Left lobe of liver (tissue), 2 donors: ENCODE measurements around the gene ZSCAN18. TPM values are rescaled to one million over a fixed set of nuclear protein-coding genes. Genes with fewer than 3 reads are reported as not detected.

ENCODE experiments used
- ATAC-seq: fragments of 200-7000 bp; cut with Tn5 transposase; one replicate; pipeline ENCODE4 v1.9.1; 2020; ENCODE audit warnings: mild to moderate bottlenecking, moderate library complexity
- DNase-seq: peaks from one replicate; pipeline ENCODE4 v3.0.0-alpha.2; 2020; ENCODE audit warnings: low spot score
- total RNA-seq: library from RNA; stranded (reverse); gene quantifications from one replicate; pipeline ENCODE4 v1.2.1, GENCODE V29; 2021
- donor health status: DM: no; HTN: no; CAD: no; lungs with moderate emphysema.
- donor health status: DM: no; HTN: yes; CAD: no.

Gene ZSCAN18
- total RNA-seq, 1 donor from 2014 or later = 15.4 TPM

DNA sequence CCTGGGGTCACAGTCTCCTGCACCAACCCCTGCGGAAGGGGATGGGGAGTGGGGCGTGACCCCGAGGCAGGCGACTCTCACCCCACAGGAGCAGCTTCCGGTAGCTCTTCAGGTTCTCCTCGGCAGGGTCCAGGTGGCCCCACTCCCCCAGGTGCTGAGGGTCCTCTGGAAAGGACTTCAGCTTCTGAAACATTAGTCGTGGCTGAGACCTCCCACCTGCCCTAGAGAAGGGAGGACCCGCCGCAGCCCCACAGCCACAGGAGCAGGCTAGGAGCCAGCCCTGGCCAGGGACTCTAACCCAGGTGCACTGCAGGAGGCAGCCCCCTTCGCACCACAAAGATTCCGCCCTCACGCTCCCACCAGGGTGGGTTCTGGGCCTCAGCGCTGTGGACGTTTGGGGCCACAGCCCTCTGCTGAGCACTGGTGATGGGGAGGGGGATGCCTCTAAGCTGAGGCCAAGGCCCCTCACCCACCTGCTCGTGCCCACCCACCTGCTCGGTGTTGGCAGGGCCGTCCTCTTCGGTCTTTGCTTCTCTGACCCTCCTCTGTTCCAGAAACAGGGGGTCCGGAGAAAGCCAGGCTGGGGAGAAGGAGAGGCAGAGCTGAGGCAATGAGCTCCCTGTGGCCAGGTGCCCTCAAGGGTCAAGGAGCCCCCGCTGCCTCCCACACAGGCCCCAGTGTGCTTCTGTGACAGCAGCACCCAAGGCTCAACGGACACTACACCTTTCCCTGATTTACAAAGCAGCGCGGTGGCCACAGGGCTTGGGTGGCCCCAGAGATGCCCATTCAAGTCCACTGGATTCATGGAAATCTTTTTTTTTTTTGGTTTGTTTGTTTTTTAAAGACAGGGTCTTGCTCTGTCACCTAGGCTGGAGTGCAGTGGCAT, 11.0 kb downstream of the ZSCAN18 start:
- ATAC-seq = no peak
- no peak for DNase-seq

DNA sequence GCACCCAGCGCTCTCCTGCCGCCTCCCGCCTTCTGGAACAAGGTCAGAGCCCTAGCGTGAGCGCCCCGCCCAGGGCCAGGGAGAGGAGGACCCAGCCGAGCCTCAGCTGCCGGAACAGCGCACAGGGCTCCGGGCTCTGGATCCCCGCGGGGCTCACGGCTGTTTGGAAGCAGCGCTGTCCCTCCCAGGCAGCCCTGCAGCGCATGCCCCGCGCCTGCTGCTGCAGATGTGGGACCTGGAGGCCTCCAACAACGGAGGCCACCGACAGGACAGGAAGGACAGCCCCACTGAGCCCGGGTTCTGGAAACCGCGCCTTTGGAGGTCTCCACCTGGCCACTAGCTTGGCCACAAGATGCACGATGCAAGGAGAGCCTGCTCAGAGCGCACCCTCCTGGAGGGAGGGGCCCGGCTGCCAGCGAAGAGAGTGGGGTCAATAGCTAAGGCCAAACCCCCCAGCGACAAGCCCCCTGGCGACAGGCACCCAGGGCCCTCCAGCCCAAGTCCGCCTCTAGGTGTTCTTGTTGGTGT, 12.6 kb downstream of the ZSCAN18 start:
- no peak for DNase-seq
- no peak for ATAC-seq

DNA sequence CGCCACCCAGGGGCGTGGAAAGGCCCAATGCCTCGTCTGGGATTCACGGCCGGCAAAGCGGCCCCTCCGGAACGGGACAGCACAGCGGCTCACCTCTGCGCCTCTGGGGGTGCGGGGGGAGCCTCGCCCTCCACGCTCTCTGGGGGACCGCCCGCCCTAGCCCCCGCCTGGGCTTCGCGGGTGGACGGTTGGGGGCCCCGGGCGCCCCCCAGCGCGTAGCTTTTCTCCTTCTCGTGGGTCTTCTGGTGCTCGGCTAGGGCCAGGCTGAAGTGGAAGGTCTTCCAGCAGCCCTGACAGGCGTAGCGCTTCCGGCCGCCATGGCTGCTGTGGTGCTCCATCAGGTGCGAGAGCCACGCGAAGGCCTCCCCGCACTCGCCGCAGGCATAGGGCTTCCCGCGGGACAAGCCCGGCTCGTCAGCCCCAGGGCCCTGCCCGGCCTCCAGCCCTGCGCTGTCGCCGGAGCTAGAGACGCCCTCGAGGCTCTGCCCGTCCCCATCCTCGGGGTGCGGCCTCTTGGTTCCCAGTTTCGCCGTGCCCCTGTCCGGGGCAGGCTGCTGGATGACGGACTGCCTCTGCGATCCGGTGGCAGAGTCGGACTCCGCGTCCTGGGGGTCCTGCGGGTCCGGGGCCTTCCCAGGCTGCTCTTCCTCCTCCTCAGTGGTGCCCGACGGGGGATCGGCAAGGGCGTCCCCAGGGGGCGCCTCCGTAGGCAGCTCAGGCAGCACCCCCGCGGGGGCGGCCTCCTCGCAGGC, 13.3 kb downstream of the ZSCAN18 start:
- DNase-seq (no peak), ATAC-seq (no peak)

DNA sequence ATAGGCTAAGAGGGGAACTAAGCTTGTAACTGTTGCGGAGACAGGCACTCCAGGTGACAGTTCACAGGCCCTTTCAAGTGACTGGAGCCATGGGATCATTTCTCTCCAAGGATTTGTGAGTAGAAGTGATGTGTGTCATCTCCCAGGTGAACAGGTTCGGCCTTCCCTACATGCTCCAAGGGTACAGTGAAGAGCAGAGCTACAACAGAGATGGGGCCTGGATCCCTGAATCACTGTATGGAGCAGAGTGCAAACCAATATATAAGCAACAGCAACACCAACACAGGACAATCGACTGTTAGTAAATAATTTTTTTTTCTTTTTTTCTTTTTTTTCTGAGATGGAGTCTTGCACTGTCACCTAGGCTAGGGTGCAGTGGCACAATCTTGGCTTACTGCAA, 15.0 kb downstream of the ZSCAN18 start:
- DNase-seq = no peak

DNA sequence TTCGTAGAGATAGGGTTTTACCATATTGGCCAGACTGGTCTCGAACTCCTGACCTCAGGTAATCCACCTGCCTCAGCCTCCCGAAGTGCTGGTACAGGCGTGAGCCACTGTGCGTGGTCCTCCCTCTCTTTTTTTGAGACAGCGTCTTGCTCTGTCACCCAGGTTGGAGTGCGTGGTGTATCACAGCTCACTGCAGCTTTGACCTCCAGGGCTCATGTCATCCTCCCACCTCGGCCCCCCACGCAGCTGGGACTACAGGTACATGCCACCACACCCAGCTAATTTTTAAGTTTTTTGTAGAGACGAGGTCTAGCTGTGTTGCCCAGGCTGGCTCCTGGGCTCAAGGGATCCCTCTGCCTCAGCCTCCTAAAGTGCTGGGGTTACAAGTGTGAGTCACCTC, 18.2 kb downstream of the ZSCAN18 start:
- ATAC-seq (no peak), DNase-seq (no peak)

More for the DNA sequence above, 15.0 kb downstream of the ZSCAN18 start:
- no peak for ATAC-seq

DNA sequence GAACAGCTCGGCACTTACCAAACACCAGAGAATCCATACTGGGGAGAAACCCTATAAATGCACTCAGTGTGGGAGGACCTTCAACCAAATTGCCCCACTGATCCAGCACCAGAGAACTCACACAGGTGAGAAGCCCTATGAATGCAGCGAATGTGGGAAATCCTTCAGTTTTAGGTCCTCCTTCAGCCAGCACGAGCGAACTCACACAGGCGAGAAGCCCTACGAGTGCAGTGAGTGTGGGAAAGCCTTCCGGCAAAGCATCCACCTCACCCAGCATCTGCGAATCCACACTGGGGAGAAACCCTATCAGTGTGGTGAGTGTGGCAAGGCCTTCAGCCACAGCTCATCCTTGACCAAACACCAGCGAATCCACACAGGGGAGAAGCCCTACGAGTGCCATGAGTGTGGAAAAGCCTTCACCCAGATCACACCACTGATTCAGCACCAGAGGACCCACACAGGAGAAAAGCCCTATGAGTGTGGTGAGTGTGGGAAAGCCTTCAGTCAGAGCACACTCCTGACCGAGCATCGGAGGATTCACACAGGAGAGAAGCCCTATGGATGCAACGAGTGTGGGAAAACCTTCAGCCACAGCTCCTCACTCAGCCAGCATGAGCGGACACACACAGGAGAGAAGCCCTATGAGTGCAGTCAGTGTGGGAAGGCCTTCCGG, 30.7 kb downstream of the ZSCAN18 start:
- DNase-seq (no peak), ATAC-seq (no peak)

DNA sequence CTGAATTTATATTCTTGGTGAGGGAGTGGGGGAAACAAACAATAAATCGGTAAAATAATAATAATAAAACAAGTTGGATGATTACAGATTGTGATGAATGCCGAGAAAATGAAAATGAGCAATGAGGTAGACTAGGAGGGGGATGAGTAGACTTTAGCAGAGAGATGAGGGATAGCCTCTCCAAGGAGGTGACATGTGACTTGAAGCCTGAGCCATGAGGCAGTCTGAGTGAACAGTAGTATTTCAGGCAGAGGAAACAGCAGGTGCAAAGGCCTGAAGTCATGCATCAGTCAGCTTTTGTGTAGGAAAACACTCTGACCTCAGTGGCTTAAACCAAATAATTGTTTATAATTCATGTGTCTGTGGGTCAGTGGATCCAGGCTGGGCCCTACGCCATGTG, 34.3 kb downstream of the ZSCAN18 start:
- DNase-seq = no peak
- ATAC-seq = no peak

DNA sequence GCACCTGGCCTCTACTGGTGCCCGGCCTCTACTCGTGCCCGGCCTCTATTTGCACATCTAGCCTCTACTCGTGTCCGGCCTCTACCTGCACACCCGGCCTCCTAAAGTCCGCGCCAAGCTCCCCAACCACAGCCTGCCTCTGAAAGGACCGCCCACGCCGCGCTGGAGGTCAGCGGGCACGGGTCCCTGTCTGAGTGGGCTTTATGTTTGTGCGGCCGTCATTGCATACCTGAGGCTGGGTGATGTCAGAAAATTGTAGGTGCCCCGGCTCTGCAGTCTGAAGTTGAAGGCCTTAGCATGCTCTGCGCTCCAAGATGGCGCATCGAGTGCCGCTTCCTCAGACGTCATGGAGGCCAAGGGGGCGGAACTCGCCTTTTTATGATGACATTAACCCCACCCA, 37.8 kb downstream of the ZSCAN18 start:
- no peak for DNase-seq
- ATAC-seq = no peak

DNA sequence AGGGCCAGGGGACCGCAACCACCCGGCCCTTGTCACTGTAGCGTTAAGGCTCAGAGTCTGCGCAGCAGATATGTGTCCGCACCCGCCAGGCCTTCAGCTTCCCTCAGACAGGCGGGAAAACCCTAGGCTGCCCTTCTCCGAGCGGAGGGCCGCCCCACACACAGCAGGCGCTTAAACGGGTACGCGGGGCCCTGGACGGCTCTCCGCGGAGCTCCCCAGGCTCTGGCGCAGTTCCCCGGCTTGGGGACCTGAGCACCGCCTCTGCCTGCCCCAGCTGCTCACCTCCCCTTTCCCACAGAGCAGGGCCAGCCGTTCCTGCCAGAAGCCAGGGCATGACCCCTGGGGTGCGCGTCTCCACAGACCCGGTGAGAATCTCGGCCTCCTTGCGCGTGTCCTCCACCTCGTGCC, 38.4 kb downstream of the ZSCAN18 start:
- ATAC-seq (no peak), DNase-seq (no peak)

DNA sequence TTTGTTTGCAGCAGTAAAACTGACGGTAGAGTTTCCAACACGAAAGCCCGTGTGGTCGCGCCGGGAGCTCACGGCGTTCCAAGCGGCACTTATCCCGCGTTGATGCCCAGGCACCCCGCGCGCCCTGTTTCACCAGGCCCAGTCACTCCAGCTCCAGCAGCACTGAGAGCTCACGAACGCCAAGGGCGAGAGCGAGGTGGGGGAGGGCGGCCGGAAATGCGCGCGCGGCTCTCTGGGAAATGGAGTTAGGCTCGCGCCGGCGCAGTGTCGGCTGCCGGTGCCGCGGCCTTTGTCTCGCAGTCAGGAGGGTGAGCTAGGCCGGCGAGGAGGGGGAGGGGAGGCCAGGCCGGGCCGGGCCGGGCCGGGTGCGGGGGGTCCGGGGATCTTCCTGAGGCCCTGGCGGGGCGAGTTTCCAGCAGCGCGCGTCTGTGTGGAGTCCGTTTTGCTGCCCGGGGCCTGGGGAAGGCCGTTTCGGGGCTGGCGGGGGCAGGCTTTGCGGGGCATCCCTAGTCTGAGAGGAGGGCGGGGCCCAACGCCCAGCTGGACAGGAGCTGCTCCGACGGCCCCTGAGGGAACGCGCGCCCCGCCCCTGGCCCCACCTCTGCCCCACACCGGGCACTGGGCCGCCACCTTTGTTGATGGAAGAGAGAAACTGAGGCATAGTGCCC, 38.9 kb downstream of the ZSCAN18 start, which contains the start of gene ZNF135:
Gene ZNF135, plus strand, starts transcription at position 280 of the 668 bp plus-strand sequence. CDS start 721 bp downstream, outside the sequence.
- DNase-seq (peak; percentile 71), ATAC-seq (peak; percentile 90)

DNA sequence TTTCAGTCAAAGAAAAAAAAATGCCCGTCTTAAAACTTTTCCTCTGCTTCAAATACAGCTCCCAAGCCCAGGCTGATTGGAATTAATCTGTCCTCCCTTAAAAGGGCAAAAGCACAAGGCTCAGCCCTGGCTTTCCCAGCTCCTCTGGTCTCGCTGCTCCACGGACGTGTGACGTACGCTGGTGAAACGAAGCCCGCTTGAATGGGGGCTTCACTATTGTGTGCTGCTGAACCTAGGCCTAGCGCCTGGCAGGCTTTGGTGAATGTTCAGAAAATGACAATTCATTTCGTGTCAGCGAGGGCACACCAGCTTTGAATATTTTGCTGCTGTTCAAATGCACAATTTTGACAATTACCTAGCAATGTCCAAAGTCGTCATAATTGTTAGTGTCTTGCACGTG, 39.6 kb downstream of the ZSCAN18 start:
- no peak for DNase-seq
- no peak for ATAC-seq

DNA sequence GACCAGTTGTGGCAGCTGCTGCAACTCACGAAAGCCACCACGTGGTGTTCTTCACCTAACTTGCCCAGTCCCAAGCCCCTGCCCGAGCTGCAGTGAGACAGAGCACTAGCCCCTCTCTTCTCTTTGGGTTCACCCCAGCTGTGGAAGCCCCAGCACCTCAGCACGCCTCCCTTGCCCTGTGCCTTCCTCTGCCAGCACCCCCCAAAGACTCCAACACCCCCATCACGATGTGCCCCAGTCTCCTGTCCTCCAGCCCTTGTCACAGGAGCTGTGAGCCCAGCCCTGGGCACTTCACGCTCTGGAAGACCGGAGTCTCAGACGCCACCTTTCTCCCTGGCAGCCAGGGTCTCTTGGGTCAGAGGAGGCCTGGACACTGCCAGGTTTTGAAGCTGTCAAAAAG, 41.2 kb downstream of the ZSCAN18 start:
- DNase-seq = no peak
- no peak for ATAC-seq

DNA sequence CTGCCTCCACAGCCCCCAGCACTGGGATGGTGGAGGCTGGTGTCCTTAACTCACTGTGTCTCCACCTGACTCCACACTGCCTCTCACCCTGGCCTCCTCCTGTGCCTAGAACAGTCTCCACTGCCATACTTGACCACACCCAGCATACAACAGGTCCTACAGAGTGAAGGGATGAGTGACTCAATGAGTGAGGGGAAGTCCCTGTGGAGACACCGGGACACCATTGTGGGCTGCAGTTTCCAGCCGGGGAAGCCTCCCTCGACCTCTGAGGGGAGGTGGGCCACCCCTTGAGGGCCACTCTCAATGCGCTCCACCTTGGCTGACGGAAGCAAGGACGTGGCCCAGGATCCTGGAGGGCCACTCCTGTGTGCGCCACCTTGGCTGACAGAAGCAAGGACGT, 41.8 kb downstream of the ZSCAN18 start:
- DNase-seq (no peak), ATAC-seq (no peak)

DNA sequence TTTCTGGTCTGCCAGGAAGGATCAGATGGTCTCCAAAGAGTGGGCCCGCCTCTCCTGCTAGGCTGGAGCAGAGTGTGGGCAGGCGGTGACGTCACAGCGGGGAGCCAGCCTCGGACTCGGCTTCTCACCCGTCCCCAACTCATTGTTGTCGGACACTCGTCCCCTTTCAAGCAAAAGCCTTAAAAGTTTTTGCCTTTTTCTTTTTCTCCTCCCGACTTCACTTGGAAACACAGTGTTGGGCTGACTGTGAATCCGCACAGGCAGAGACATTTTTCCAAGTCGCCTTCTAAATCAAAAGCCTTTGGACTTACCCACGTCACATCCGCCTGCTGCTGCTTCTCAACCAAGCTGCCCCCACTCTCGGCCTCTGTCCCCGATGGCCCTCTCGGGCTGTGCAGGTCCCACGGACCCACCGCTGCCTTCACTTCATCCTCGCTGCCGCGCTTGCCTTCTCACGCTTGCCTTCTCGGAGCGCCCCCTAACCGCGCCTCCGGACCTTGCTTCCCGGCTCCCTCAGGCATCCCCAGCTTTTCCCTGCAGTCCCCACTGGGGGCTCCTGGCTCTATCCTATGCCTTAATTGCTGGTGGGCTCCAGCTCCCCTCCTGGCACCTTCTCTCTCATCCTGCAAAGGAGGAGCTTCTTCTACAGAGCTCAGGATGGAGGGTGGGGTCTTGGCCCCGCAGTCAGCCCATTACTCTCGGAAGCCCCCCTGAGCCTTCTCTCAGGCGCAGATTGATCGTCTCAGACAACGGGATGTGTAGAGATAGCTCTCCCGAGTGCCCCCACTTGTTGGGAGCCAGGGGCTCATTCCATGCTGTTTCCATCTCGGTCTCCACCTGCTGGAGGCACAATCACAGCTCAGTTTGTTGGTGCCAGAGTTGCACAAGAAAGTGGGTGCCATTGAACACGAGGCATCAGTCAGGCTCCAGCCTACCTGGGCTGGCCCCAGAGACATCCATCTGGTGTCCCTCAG, 42.8 kb downstream of the ZSCAN18 start:
- ATAC-seq (no peak), DNase-seq (no peak)

DNA sequence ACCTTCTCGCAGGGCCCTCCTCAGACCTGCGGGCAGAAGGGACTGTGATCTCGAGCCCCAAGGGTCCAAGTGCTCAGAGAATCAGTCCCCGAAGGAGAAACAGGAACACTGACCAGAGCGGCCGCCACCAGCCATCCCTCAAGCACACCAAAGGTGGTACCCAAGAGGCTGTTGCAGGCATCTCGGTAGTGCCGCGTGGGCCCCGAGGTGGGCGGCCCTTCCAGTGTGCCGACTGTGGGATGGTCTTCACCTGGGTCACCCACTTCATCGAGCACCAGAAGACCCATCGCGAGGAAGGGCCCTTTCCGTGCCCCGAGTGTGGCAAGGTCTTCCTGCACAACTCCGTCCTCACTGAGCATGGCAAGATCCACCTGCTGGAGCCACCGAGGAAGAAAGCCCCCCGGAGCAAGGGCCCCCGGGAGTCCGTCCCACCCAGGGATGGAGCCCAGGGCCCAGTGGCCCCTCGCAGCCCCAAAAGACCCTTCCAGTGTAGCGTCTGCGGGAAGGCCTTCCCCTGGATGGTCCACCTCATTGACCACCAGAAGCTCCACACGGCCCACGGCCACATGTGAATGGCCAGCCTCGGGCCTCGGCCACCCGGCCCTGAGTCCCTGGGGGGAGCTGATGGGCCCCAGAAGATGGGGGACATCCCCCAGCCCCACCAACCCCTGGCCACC, 44.4 kb downstream of the ZSCAN18 start:
- ATAC-seq = no peak
- DNase-seq = no peak

DNA sequence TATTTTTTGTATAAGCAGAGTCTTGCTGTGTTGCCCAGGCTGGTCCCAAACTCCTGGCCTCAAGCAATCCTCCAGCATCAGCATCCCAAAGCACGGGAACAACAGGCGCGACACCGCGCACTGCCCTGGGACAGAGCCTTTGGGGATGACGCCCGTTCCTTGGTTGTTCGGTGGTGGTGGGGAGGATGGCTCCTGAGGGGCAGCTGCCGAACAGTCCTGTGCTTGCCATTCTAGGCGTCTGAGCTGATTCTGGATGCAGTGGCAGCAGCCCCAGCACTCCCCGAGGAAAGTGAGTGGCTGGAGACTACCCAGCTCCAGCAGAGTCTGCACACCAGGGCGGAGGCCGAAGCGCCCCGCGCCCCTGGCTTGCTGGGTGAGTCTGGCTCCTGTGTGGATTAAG, 45.8 kb downstream of the ZSCAN18 start:
- no peak for DNase-seq
- ATAC-seq = no peak

DNA sequence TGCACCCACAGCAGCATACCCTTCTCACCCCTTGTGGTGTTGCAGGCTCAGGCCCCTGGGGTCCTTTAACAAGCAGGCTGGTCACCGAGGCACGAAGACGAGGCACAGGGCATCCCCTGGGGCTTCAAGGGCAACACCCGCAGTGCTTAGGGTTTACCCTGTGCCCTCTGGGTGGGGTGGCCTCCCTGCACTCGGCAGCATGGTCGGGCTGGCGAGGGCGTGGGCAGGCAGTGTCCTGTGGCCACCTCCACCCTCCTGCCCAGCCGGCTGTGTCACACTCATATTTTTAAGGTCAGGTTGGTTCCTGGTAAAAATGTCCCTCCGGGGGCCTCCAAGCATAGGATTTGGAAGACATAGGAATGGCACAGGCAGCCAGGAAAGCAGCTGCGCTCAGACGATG, 50.4 kb downstream of the ZSCAN18 start:
- ATAC-seq (no peak), DNase-seq (no peak)

DNA sequence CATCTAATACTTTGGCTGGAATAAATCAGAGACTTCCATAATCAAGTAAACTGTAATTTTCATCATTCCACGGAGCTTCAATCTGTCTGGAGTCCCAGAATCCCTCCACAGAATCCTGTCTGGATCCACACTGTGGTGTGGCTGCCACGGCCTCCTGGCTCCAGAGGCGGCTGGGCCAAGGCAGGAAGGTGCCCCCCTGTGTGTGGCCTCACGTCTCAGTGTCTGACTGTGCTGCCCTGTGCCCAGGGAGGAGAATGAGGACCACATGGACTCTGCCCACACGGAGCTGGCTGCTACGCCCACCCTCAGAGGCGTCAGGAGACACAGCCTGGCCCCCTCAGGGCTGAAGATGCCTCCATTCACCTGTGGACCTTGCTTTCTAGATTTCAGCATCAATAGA, 51.2 kb downstream of the ZSCAN18 start:
- DNase-seq (no peak), ATAC-seq (no peak)
